A549 treated with ZK216348 at 1 μM for 4 hours (cell line): ENCODE results near the gene ZNHIT6. TPM values are rescaled to one million over a fixed set of nuclear protein-coding genes. Genes with fewer than 3 reads are reported as not detected.

Source experiments
- total RNA-seq: library from RNA; stranded (reverse); fragments of 200-300 nt; extraction: Qiagen RNA extraction; gene quantifications from 5 replicates; pipeline ENCODE4 v1.2.3, GENCODE V29; 2022; ENCODE audit warnings: low read depth

ZNHIT6 gene, protein sequence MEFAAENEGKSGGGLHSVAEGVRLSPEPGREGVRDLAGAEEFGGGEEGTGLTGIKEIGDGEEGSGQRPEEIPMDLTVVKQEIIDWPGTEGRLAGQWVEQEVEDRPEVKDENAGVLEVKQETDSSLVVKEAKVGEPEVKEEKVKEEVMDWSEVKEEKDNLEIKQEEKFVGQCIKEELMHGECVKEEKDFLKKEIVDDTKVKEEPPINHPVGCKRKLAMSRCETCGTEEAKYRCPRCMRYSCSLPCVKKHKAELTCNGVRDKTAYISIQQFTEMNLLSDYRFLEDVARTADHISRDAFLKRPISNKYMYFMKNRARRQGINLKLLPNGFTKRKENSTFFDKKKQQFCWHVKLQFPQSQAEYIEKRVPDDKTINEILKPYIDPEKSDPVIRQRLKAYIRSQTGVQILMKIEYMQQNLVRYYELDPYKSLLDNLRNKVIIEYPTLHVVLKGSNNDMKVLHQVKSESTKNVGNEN
- total RNA-seq: 15.5 to 25.0 TPM (median 18.8 TPM) in 5 replicates

DNA sequence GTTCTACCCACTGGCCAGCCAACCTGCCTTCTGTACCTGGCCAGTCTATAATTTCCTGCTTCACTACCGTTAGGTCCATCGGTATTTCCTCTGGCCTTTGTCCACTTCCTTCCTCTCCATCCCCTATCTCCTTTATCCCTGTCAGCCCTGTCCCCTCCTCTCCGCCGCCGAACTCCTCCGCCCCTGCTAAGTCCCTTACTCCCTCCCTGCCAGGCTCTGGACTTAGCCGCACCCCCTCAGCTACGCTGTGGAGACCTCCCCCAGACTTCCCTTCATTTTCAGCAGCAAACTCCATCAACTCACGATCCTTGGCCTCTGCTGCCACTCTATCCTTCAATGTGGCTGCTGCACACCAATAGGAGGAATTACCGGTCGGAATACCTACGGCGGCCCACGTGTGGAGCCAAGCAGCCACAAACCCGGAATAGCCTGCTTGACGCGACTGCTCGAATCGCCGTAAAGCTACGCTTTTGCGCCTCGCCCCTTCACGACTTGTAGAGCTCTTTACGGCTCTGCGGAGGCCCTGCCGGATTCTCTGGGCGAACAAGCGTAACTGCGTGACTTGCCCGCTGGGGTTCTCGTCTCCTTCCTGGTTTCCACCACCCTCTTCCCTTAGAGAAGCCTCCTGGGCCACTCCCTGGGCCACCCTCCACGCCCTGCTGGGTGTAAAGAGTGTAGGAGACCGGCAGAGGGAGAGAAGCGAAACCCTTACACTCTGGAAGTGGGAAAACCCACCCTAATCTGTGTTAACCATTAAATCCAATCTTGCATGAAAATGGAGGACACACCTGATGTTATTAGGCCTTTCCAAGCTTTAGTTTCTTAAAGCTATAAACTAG lies at the start of gene ZNHIT6:
Gene ZNHIT6 (minus strand): TSS at position 444 of the 839 bp plus-strand sequence. CDS start 149 bp downstream, at position 295.

Other genes with a start within 250 kb of the ZNHIT6 start
- gene DDAH1, start 243.3 kb downstream of the ZNHIT6 start, total RNA-seq: 4.4 to 8.5 TPM (median 8.0 TPM) in 5 replicates
- gene CCN1, start 127.7 kb downstream of the ZNHIT6 start, total RNA-seq: 56.9 to 72.7 TPM (median 66.3 TPM) in 5 replicates